ENCODE results near the gene SPECC1.

GRCh38 chr17:20033415-20033814 is 24.3 kb downstream of the SPECC1 start:
- TF ChIP-seq BHLHE40 (IDR thresholded peaks at IDR 0.05; ENCODE audit: borderline replicate concordance) (no peak), FOXK2 (IDR thresholded peaks at IDR 0.05) (no peak), ZNF384 (IDR thresholded peaks at IDR 0.05) (no peak), FOXM1 (IDR thresholded peaks at IDR 0.05; ENCODE audit: borderline replicate concordance) (no peak), L3MBTL2 (conservative IDR thresholded peaks at IDR 0.05) (no peak), SP1 (IDR thresholded peaks at IDR 0.05) (no peak), ELF4 (IDR thresholded peaks at IDR 0.05) (no peak), NFRKB (IDR thresholded peaks at IDR 0.05) (no peak)
- TF ChIP-seq, protein P1, sequence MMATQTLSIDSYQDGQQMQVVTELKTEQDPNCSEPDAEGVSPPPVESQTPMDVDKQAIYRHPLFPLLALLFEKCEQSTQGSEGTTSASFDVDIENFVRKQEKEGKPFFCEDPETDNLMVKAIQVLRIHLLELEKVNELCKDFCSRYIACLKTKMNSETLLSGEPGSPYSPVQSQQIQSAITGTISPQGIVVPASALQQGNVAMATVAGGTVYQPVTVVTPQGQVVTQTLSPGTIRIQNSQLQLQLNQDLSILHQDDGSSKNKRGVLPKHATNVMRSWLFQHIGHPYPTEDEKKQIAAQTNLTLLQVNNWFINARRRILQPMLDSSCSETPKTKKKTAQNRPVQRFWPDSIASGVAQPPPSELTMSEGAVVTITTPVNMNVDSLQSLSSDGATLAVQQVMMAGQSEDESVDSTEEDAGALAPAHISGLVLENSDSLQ (IDR thresholded peaks at IDR 0.05): no peak

Measured in HEK293T (cell line).